Measurements from ENCODE around the gene ABAT.
A peak's percentile ranks its signal among the peaks of the same experiment; 100 is the strongest.
"Not testable (repeated sequence)": the region's sequence is repeated elsewhere in the genome, so short reads cannot be mapped to it uniquely, and the experiment has no call there.

The ABAT gene

GRCh38 chr16:8795091-8795490, 120.7 kb downstream of the ABAT start:
- no peak for DNase-seq

- no peak for DNase-seq
Observed at GRCh38 chr16:8795818-8796217, 121.4 kb downstream of the ABAT start.

- no peak for DNase-seq
Observed at GRCh38 chr16:8796469-8797363, 122.3 kb downstream of the ABAT start.

- DNase-seq = peak; percentile 95
Observed at GRCh38 chr16:8797364-8798173, 123.2 kb downstream of the ABAT start, which contains the start of the genes PMM2 and TMEM186. TSS of gene PMM2 (plus strand) at chr16:8797839. CDS start at chr16:8797883, 44 bp downstream. TSS of gene TMEM186 (minus strand) at chr16:8797639. CDS start at chr16:8797614, 25 bp downstream.

- DNase-seq = peak; percentile 12
Observed at GRCh38 chr16:8798174-8798527, 123.7 kb downstream of the ABAT start.

GRCh38 chr16:8798535-8799157, 124.2 kb downstream of the ABAT start:
- no peak for DNase-seq

GRCh38 chr16:8801701-8802100, 127.3 kb downstream of the ABAT start:
- DNase-seq = no peak

- DNase-seq = not testable (repeated sequence)
Observed at GRCh38 chr16:8803733-8804132, 129.3 kb downstream of the ABAT start.

GRCh38 chr16:8804313-8804712, 129.9 kb downstream of the ABAT start:
- no peak for DNase-seq

GRCh38 chr16:8806272-8806983, 132.0 kb downstream of the ABAT start:
- DNase-seq = no peak

GRCh38 chr16:8807189-8807588, 132.8 kb downstream of the ABAT start:
- DNase-seq = no peak

GRCh38 chr16:8808009-8808408, 133.6 kb downstream of the ABAT start:
- DNase-seq = no peak

- DNase-seq = no peak
Observed at GRCh38 chr16:8808613-8809353, 134.4 kb downstream of the ABAT start.

GRCh38 chr16:8812162-8812843, 137.9 kb downstream of the ABAT start:
- no peak for DNase-seq

GRCh38 chr16:8814095-8814806, 139.8 kb downstream of the ABAT start:
- no peak for DNase-seq

- no peak for DNase-seq
Observed at GRCh38 chr16:8816967-8817655, 142.7 kb downstream of the ABAT start.

GRCh38 chr16:8818504-8819270, 144.3 kb downstream of the ABAT start:
- no peak for DNase-seq

GRCh38 chr16:8819411-8820034, 145.1 kb downstream of the ABAT start:
- DNase-seq = no peak

- no peak for DNase-seq
Observed at GRCh38 chr16:8822403-8822802, 148.0 kb downstream of the ABAT start.
